Measurements from ENCODE around the gene ADAMTS5. TPM values are rescaled to one million over a fixed set of nuclear protein-coding genes. Genes with fewer than 3 reads are reported as not detected.

The ADAMTS5 gene
- total RNA-seq (2021; ENCODE audit: unreplicated experiment) (0.05 TPM), Bru-seq, nascent RNA (percentile 12 among the genes with signal in this experiment), BruChase-seq, experiment 1, labeled RNA remaining after a 2-hour chase (percentile 6 among the genes with signal in this experiment), BruChase-seq, experiment 2, labeled RNA remaining after a 6-hour chase (percentile 11 among the genes with signal in this experiment)
- not detected for polyA plus RNA-seq (2012; ENCODE audit: insufficient read length)
- long read RNA-seq: 0 reads

DNA sequence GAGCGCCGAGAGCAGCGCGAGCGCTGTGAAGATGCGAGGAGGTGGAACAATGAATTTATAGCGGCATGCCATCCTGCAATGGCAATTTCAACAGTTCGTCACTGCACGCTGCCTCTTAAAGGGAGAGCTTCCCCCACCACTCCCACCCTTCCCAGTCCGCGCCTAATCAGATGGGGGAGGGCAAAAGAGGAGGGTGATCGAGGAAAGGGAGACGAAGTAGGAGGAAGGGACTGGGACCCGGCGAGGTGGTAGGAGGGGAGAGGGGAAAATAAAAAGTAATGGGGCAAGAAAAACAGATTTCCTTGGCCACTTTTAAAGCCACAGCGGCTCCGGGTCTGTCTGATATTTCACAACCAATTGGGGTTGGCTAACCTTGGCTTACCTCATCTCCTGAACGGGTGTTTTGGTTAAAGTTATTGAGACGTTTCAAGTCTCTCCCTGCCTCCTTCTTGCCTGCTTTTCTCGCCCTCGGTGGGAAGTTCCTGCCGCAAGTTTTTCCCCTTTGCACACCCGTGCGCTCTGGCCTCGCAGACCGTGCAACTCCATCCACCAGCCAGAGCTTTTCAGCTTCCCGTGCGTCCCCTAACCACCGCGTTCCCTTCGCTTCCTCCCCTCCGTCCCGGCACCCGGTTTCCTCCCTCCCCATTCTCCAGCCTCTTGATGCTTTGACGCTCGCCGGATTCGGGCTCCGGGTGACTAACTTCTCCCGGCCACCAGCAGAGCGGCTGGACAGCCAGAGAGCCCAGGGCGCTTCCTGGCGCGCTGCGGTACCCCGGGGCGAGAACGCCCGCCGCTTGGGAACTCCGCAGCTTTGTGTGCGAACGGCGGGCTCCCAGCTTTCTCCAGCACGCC is at the start of gene ADAMTS5:
Gene ADAMTS5, minus strand, starts transcription at position 27 of the 852 bp plus-strand sequence. CDS start 697 bp downstream, outside the sequence.
- Histone ChIP-seq H3K27me3 (ENCODE audit: control insufficient read depth, insufficient read depth, low read length) (no peaks in the 10 kb centered on the region; the same call in 1 of the 2 replicates), H3K9me3 (ENCODE audit: control insufficient read depth, insufficient read depth, low read depth, low read length) (no peaks in the 10 kb centered on the region), H3K4me3 (ENCODE audit: low read depth in 2 of 2, low read length in 2 of 2) (peak within 1 kb of the TSS; percentile 39 to 42), H3K36me3 (ENCODE audit: control insufficient read depth, insufficient read depth, low read length) (no peaks in the 10 kb centered on the region; the same call in 1 of the 2 replicates), H3K4me1 (ENCODE audit: control insufficient read depth, insufficient read depth, low read length) (no peaks in the 10 kb centered on the region), H3K27ac (ENCODE audit: low read length) (no peak within 1 kb of the TSS)
- DNase-seq (ENCODE audit: low read depth, low spot score) (no peak), ATAC-seq (peak; percentile 72; the same call in 1 of the 2 replicates)
- in situ Hi-C loops (cut with HindIII; ENCODE audit: low pct_unique_long_range_greater_than_20kb, low sequenced_read_pairs): no loop called here
- CTCF ChIA-PET: no interaction called here
- intact Hi-C loops (cut with micrococcal nuclease; ENCODE audit: unreplicated experiment): no loop called here
- TF ChIP-seq, protein P1, sequence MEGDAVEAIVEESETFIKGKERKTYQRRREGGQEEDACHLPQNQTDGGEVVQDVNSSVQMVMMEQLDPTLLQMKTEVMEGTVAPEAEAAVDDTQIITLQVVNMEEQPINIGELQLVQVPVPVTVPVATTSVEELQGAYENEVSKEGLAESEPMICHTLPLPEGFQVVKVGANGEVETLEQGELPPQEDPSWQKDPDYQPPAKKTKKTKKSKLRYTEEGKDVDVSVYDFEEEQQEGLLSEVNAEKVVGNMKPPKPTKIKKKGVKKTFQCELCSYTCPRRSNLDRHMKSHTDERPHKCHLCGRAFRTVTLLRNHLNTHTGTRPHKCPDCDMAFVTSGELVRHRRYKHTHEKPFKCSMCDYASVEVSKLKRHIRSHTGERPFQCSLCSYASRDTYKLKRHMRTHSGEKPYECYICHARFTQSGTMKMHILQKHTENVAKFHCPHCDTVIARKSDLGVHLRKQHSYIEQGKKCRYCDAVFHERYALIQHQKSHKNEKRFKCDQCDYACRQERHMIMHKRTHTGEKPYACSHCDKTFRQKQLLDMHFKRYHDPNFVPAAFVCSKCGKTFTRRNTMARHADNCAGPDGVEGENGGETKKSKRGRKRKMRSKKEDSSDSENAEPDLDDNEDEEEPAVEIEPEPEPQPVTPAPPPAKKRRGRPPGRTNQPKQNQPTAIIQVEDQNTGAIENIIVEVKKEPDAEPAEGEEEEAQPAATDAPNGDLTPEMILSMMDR (IDR thresholded peaks at IDR 0.05): no peak
- no peak for TF ChIP-seq POLR2AphosphoS5 (IDR thresholded peaks at IDR 0.05; ENCODE audit: low read depth, low read length)
- no peak for TF ChIP-seq TCF7L2 (IDR thresholded peaks at IDR 0.05; ENCODE audit: low read depth, low read length)
- no peak for TF ChIP-seq SIN3A (IDR thresholded peaks at IDR 0.05; ENCODE audit: borderline replicate concordance, insufficient read depth, low read depth, low read length)
- TF ChIP-seq, protein P2, sequence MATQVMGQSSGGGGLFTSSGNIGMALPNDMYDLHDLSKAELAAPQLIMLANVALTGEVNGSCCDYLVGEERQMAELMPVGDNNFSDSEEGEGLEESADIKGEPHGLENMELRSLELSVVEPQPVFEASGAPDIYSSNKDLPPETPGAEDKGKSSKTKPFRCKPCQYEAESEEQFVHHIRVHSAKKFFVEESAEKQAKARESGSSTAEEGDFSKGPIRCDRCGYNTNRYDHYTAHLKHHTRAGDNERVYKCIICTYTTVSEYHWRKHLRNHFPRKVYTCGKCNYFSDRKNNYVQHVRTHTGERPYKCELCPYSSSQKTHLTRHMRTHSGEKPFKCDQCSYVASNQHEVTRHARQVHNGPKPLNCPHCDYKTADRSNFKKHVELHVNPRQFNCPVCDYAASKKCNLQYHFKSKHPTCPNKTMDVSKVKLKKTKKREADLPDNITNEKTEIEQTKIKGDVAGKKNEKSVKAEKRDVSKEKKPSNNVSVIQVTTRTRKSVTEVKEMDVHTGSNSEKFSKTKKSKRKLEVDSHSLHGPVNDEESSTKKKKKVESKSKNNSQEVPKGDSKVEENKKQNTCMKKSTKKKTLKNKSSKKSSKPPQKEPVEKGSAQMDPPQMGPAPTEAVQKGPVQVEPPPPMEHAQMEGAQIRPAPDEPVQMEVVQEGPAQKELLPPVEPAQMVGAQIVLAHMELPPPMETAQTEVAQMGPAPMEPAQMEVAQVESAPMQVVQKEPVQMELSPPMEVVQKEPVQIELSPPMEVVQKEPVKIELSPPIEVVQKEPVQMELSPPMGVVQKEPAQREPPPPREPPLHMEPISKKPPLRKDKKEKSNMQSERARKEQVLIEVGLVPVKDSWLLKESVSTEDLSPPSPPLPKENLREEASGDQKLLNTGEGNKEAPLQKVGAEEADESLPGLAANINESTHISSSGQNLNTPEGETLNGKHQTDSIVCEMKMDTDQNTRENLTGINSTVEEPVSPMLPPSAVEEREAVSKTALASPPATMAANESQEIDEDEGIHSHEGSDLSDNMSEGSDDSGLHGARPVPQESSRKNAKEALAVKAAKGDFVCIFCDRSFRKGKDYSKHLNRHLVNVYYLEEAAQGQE (IDR thresholded peaks at IDR 0.05; ENCODE audit: insufficient read depth in 1 of 2, low read depth in 2 of 2, low read length in 1 of 2): no peak
- no TSS peak for BruUV-seq (replicated peaks)
- POLR2A ChIA-PET: no interaction called here

DNA sequence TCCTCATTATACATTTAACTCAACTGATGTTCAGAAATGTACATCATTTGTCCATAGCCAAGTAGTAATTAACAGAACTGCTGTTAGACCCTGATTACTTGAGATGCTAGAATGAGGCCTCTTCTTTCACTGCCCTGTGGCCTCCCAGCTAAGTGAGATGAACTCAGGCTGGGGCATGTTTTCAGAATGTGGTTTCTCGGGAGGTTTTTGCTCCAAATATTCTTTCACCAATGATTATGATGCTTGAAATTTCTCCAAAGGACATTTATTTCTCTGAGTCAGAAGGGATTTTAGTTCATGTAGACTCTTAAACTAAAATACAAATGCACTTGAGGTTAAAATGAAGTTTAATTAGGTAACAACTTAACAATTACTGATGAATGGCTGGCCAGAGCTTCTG is 34.6 kb upstream of the ADAMTS5 start:
- in situ Hi-C loops (cut with HindIII; ENCODE audit: low pct_unique_long_range_greater_than_20kb, low sequenced_read_pairs): no loop called here
- DNase-seq (ENCODE audit: low read depth, low spot score) (no peak), ATAC-seq (no peak)
- ChIA-PET CTCF (no interaction called here), POLR2A (no interaction called here)
- TF ChIP-seq, protein P1 (IDR thresholded peaks at IDR 0.05): no peak
- TF ChIP-seq SIN3A (IDR thresholded peaks at IDR 0.05; ENCODE audit: borderline replicate concordance, insufficient read depth, low read depth, low read length) (no peak), TCF7L2 (IDR thresholded peaks at IDR 0.05; ENCODE audit: low read depth, low read length) (no peak), POLR2AphosphoS5 (IDR thresholded peaks at IDR 0.05; ENCODE audit: low read depth, low read length) (no peak)
- TF ChIP-seq, protein P2 (IDR thresholded peaks at IDR 0.05; ENCODE audit: insufficient read depth in 1 of 2, low read depth in 2 of 2, low read length in 1 of 2): no peak
- H3K4me3 ChIP-seq (ENCODE audit: low read depth in 2 of 2, low read length in 2 of 2): no peak overlapping the region
- H3K27ac ChIP-seq (ENCODE audit: low read length): no peak overlapping the region
- intact Hi-C loops (cut with micrococcal nuclease; ENCODE audit: unreplicated experiment): no loop called here
- no peaks in the 10 kb centered on the region for H3K27me3 ChIP-seq (ENCODE audit: control insufficient read depth, insufficient read depth, low read length)
- no peaks in the 10 kb centered on the region for H3K36me3 ChIP-seq (ENCODE audit: control insufficient read depth, insufficient read depth, low read length)
- BruUV-seq (replicated peaks): no TSS peak
- no peaks in the 10 kb centered on the region for H3K4me1 ChIP-seq (ENCODE audit: control insufficient read depth, insufficient read depth, low read length)
- H3K9me3 ChIP-seq (ENCODE audit: control insufficient read depth, insufficient read depth, low read depth, low read length): no peaks in the 10 kb centered on the region
